PC-9 (cell line): ENCODE results near the gene INAFM2.

Experiments used
- CTCF ChIP-seq: fragments of 200-600 bp; sonication (generic); conservative IDR thresholded peaks from 2 replicates; pipeline ENCODE4 v1.6.1; 2017; ENCODE audit warnings: mixed run types, antibody characterized with exemption, mild to moderate bottlenecking, moderate library complexity
- EZH2 ChIP-seq: fragments of 200-600 bp; sonication (generic); IDR thresholded peaks from 2 replicates; pipeline ENCODE4 v1.8.0; 2017; ENCODE audit warnings: antibody characterized with exemption, low read depth

DNA sequence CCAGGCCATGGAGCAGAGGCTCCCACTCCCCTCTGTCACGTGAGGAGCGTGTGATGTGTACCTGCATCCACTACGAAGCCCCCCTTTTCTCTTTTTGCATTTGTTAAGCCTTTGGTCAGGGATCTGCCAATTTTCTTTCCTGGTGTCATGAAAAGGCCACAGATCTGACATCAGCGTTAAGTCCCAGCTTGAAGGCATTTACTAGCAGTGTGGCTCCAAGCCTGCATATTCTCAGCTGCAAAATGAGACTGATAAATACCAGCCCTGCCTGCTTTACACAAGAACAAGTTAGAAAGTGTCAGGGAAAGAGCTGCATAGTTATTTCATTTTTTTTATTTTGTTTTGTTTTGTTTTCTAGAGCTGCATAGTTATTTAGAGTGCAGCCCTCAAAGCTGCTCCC is 38.3 kb upstream of the INAFM2 start:
- TF ChIP-seq CTCF (no peak), EZH2 (no peak)
